Stimulated activated naive B cell treated with anti-CD40 and anti-IgM and Interleukin-4, amounts not matched to agents 10 μg/mL and 1 μg/mL and 100 μg/mL, for 72 hours (primary cell): ENCODE results near the gene SYT13.

Experiments used
- ATAC-seq, 2 donors: fragments of 150-1000 bp; cut with Tn5 transposase; replicated peaks; 2 replicates each; pipeline ENCODE4 v1.10.0; 2021; ENCODE audit warnings: moderate library complexity in 1 of 2
- DNase-seq: peaks from one replicate; pipeline ENCODE4 v3.0.0; 2021
- H3K27ac Mint-ChIP-seq: one replicate; pipeline ENCODE4 v1.8.0; 2022; ENCODE audit warnings: mild to moderate bottlenecking, mixed read lengths
- H3K27me3 Mint-ChIP-seq, 2 donors: one replicate each; pipeline ENCODE4 v1.8.0; 2022; ENCODE audit warnings: mixed read lengths in 2 of 2
- H3K36me3 Mint-ChIP-seq, 2 donors: one replicate each; pipeline ENCODE4 v1.8.0; 2022; ENCODE audit warnings: mixed read lengths in 2 of 2, mild to moderate bottlenecking in 1 of 2
- H3K4me1 Mint-ChIP-seq, 2 donors: one replicate each; pipeline ENCODE4 v1.8.0; 2022; ENCODE audit warnings: mixed read lengths in 2 of 2, mild to moderate bottlenecking in 1 of 2
- H3K4me3 Mint-ChIP-seq, 2 donors: one replicate each; pipeline ENCODE4 v1.8.0; 2022; ENCODE audit warnings: mild to moderate bottlenecking in 2 of 2, mixed read lengths in 2 of 2, moderate library complexity in 1 of 2
- H3K9me3 Mint-ChIP-seq, 2 donors: one replicate each; pipeline ENCODE4 v1.8.0; 2022; ENCODE audit warnings: mixed read lengths in 2 of 2, mild to moderate bottlenecking in 1 of 2

SYT13 gene

GRCh38 chr11:45237711-45238315 is 48.3 kb downstream of the SYT13 start:
- Mint-ChIP-seq H3K36me3 (no peaks in the 10 kb centered on the region), H3K27ac (no peak overlapping the region), H3K4me3 (no peak overlapping the region), H3K4me1 (peaks cover 1 to 5% of the 10 kb centered on the region in 2 donors), H3K27me3 (peaks cover 13 to 33% of the 10 kb centered on the region in 2 donors), H3K9me3 (peaks cover 2 to 7% of the 10 kb centered on the region in 2 donors)
- ATAC-seq = no peak
- DNase-seq = no peak

- DNase-seq (no peak), ATAC-seq (no peak)
- Mint-ChIP-seq H3K4me1 (peaks cover 1 to 5% of the 10 kb centered on the region in 2 donors), H3K9me3 (peaks cover 0 to under 1% of the 10 kb centered on the region in 2 donors), H3K36me3 (no peaks in the 10 kb centered on the region), H3K4me3 (no peak overlapping the region), H3K27ac (no peak overlapping the region), H3K27me3 (peaks cover 13 to 26% of the 10 kb centered on the region in 2 donors)
Measured at GRCh38 chr11:45234306-45235006, 51.7 kb downstream of the SYT13 start.

- H3K9me3 Mint-ChIP-seq = no peaks in the 10 kb centered on the region
- DNase-seq (no peak), ATAC-seq (peak in 1 of 2 donors; percentile 34)
- no peaks in the 10 kb centered on the region for H3K36me3 Mint-ChIP-seq
- peaks cover 13 to 24% of the 10 kb centered on the region in 2 donors for H3K27me3 Mint-ChIP-seq
- H3K4me3 Mint-ChIP-seq = no peak overlapping the region
- peaks cover 1 to 5% of the 10 kb centered on the region in 2 donors for H3K4me1 Mint-ChIP-seq
- no peak overlapping the region for H3K27ac Mint-ChIP-seq
Measured at GRCh38 chr11:45233804-45234170, 52.4 kb downstream of the SYT13 start.

- Mint-ChIP-seq H3K4me1 (peaks cover 1 to 5% of the 10 kb centered on the region in 2 donors), H3K9me3 (no peaks in the 10 kb centered on the region), H3K4me3 (no peak overlapping the region), H3K27ac (no peak overlapping the region), H3K27me3 (peaks cover 13 to 21% of the 10 kb centered on the region in 2 donors), H3K36me3 (peaks cover 0 to 4% of the 10 kb centered on the region in 2 donors)
- peak; percentile 47 for DNase-seq
- ATAC-seq = peak; percentile 83 to 92
Measured at GRCh38 chr11:45233121-45233803, 52.9 kb downstream of the SYT13 start.

- no peak for DNase-seq
- ATAC-seq = no peak
- Mint-ChIP-seq H3K9me3 (no peaks in the 10 kb centered on the region), H3K27ac (no peak overlapping the region), H3K4me1 (peaks cover 1 to 5% of the 10 kb centered on the region in 2 donors), H3K27me3 (peaks cover 8 to 13% of the 10 kb centered on the region in 2 donors), H3K36me3 (peaks cover 4 to 9% of the 10 kb centered on the region in 2 donors), H3K4me3 (no peak overlapping the region)
Measured at GRCh38 chr11:45232341-45233080, 53.6 kb downstream of the SYT13 start.

GRCh38 chr11:45229401-45230020 is 56.6 kb downstream of the SYT13 start:
- H3K9me3 Mint-ChIP-seq = no peaks in the 10 kb centered on the region
- no peak for ATAC-seq
- no peak overlapping the region for H3K27ac Mint-ChIP-seq
- peaks cover 1 to 5% of the 10 kb centered on the region in 2 donors for H3K4me1 Mint-ChIP-seq
- DNase-seq = no peak
- no peak overlapping the region for H3K4me3 Mint-ChIP-seq
- H3K27me3 Mint-ChIP-seq = no peaks in the 10 kb centered on the region
- peaks cover 27 to 39% of the 10 kb centered on the region in 2 donors for H3K36me3 Mint-ChIP-seq

GRCh38 chr11:45227836-45228235 is 58.3 kb downstream of the SYT13 start:
- H3K4me3 Mint-ChIP-seq = no peak overlapping the region
- H3K27ac Mint-ChIP-seq = no peak overlapping the region
- peaks cover 37 to 45% of the 10 kb centered on the region in 2 donors for H3K36me3 Mint-ChIP-seq

GRCh38 chr11:45226901-45227300 is 59.2 kb downstream of the SYT13 start:
- peaks cover 37 to 50% of the 10 kb centered on the region in 2 donors for H3K36me3 Mint-ChIP-seq
- H3K4me3 Mint-ChIP-seq = no peak overlapping the region
- H3K4me1 Mint-ChIP-seq = no peaks in the 10 kb centered on the region
- no peak overlapping the region for H3K27ac Mint-ChIP-seq
- ATAC-seq (no peak), DNase-seq (no peak)
- H3K9me3 Mint-ChIP-seq = no peaks in the 10 kb centered on the region
- no peaks in the 10 kb centered on the region for H3K27me3 Mint-ChIP-seq

More at GRCh38 chr11:45227836-45228235, 58.3 kb downstream of the SYT13 start:
- no peaks in the 10 kb centered on the region for H3K27me3 Mint-ChIP-seq
- no peaks in the 10 kb centered on the region for H3K9me3 Mint-ChIP-seq
- no peaks in the 10 kb centered on the region for H3K4me1 Mint-ChIP-seq
- ATAC-seq (no peak), DNase-seq (no peak)

- Mint-ChIP-seq H3K36me3 (peaks cover 39 to 53% of the 10 kb centered on the region in 2 donors), H3K4me3 (no peak overlapping the region), H3K9me3 (no peaks in the 10 kb centered on the region), H3K4me1 (no peaks in the 10 kb centered on the region), H3K27ac (no peak overlapping the region), H3K27me3 (no peaks in the 10 kb centered on the region)
- ATAC-seq (no peak), DNase-seq (no peak)
Measured at GRCh38 chr11:45225961-45226871, 59.9 kb downstream of the SYT13 start.

GRCh38 chr11:45225277-45225676 is 60.9 kb downstream of the SYT13 start:
- no peaks in the 10 kb centered on the region for H3K27me3 Mint-ChIP-seq
- no peaks in the 10 kb centered on the region for H3K4me1 Mint-ChIP-seq
- no peak overlapping the region for H3K27ac Mint-ChIP-seq
- H3K36me3 Mint-ChIP-seq = peaks cover 43 to 59% of the 10 kb centered on the region in 2 donors
- no peaks in the 10 kb centered on the region for H3K9me3 Mint-ChIP-seq
- no peak overlapping the region for H3K4me3 Mint-ChIP-seq
- DNase-seq (no peak), ATAC-seq (no peak)

GRCh38 chr11:45224766-45225165 is 61.4 kb downstream of the SYT13 start:
- Mint-ChIP-seq H3K4me3 (no peak overlapping the region), H3K27ac (no peak overlapping the region), H3K4me1 (no peaks in the 10 kb centered on the region), H3K9me3 (no peaks in the 10 kb centered on the region), H3K27me3 (no peaks in the 10 kb centered on the region), H3K36me3 (peaks cover 48 to 64% of the 10 kb centered on the region in 2 donors)
- no peak for DNase-seq
- ATAC-seq = no peak

GRCh38 chr11:45223496-45223895 is 62.6 kb downstream of the SYT13 start:
- Mint-ChIP-seq H3K4me3 (no peak overlapping the region), H3K27ac (no peak overlapping the region), H3K36me3 (peaks cover 51 to 64% of the 10 kb centered on the region in 2 donors), H3K4me1 (no peaks in the 10 kb centered on the region), H3K9me3 (no peaks in the 10 kb centered on the region), H3K27me3 (no peaks in the 10 kb centered on the region)
- ATAC-seq = no peak
- DNase-seq = no peak

GRCh38 chr11:45219411-45219810 is 66.7 kb downstream of the SYT13 start:
- ATAC-seq (no peak), DNase-seq (no peak)
- H3K27me3 Mint-ChIP-seq = no peaks in the 10 kb centered on the region
- H3K4me1 Mint-ChIP-seq = peaks cover 7 to 13% of the 10 kb centered on the region in 2 donors
- peaks cover 27 to 32% of the 10 kb centered on the region in 2 donors for H3K36me3 Mint-ChIP-seq
- no peaks in the 10 kb centered on the region for H3K9me3 Mint-ChIP-seq
- no peak overlapping the region for H3K27ac Mint-ChIP-seq
- H3K4me3 Mint-ChIP-seq = no peak overlapping the region
